NCI-H1417 (cell line): ENCODE results near the gene SRSF9.
"Not testable (repeated sequence)": the region's sequence is repeated elsewhere in the genome, so short reads cannot be mapped to it uniquely, and the experiment has no call there.

Source experiments
- DNase-seq, 3 experiments: peaks; one replicate each; lab custom pipeline; 2025; lab: John Stamatoyannopoulos, UW

SRSF9 gene

DNA sequence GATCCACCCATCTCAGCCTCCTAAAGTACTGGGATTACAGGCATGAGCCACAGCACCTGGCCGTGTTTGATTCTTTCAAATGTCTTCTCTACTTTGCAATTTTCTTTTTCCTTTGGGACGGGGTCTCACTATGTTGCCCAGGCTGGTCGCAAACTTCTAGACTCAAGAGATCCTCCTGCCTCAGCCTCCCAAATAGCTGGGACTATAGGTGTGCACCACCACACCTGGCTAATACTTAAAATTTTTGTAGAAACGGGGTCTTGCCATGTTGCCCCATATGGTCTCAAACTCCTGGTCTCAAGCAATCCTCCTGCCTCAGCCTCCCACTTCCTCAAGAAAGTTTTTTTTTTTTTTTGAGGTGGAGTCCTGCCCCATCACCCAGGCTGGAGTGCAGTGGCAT lies 21.6 kb downstream of the SRSF9 start:
- DNase-seq = no peak

GRCh38 chr12:120446844-120447178 lies 22.7 kb downstream of the SRSF9 start:
- DNase-seq = not testable (repeated sequence)

DNA sequence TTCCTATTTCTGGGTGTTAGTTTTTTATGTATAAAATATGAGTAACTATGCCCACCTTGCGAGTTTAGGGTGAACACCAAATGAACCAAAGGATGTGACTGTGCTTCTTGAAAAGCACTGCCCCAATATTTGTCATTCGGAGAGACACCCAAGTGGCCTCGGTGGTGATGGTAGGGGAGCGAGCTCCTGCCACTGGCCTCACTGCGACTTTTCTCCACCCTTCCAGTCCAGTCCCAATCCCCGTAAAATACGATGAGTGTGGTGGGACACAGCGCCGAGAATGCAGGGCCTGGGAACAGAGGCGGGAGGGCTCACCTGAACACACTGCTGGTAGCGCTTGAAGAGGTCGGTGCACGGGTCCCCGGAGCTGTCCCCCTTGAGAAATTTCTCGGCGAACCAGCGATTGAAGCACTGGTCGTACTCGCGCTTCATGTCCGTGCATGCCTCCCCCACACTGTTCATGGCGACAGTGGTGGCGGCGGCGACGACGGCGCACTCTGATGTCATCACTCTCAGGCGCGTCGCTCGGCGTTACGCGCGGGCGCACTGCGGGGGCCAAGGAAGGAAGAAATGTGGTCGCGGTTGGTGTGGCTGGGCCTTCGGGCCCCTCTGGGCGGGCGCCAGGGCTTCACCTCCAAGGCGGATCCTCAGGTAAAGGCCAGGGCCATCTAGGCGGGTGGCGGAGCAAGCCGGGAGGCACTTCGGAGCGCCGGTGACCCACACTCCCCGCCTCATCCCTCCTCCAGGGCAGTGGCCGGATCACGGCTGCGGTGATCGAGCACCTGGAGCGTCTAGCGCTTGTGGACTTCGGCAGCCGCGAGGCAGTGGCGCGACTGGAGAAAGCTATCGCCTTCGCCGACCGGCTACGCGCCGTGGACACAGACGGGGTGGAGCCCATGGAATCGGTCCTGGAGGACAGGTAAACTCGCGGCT lies 23.4 kb downstream of the SRSF9 start, which contains the start of the genes GATC and TRIAP1:
GATC (plus strand) TSS at position 534 of the 933 bp plus-strand sequence; CDS start at position 571, 37 bp downstream.
TRIAP1 (minus strand) TSS at position 474 of the 933 bp plus-strand sequence; CDS start at position 462, 12 bp downstream.
- DNase-seq = peak; percentile 90 to 94 (median 94)

DNA sequence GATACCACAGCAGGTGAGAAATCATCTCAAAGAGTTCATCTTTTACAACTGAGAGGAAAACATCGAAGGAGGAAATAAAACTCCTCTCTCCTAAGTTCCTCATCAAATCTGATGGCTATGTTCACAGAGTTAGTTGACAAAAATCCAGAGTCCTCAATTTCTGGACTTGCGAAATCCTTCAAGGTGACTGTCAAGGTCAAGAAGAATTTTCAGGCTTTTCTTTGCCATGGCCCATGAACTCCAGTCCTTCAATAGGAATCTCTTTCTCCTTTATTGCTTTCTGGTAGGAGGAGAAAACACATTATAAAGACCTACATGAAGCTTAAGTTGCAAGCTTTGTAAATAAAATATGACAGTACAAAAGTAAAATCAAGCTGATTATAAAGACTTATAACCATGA lies 24.9 kb downstream of the SRSF9 start:
- no peak for DNase-seq

GRCh38 chr12:120439646-120440247 lies 29.8 kb downstream of the SRSF9 start:
- peak; percentile 51 to 82 (median 71) for DNase-seq

- no peak for DNase-seq
These were observed 30.9 kb downstream of the SRSF9 start for GRCh38 chr12:120438495-120439198.

DNA sequence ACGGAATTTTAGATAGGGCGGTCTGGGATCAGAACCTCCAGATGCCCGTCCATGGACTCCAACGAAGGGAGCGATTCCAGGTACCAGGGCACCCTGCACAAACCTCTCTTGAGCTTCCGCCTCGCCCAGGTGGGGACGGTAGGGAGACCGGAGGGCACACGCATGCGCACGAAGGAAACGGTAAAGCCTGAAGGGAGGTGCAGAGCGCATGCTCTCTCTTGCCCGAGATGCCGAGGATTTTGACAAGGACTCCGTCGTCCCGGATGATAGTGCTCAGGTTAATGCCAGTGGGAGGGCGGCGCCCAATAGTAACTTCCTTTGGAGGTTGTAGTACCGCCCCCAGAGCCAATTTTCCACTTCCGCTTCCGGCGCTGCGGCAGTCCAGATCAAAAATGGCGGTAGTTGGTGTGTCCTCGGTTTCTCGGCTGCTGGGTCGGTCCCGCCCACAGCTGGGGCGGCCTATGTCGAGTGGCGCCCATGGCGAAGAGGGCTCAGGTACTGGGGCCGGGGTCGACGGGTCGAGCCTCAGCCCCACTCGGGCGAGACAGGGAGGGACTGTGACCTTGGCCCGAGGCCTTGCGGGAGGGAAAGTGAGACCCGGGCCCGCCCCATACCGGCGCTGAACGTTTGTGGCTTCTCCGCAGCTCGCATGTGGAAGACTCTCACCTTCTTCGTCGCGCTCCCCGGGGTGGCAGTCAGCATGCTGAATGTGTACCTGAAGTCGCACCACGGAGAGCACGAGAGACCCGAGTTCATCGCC lies 31.6 kb downstream of the SRSF9 start, which contains the start of gene COX6A1:
COX6A1 (plus strand) TSS at position 379 of the 760 bp plus-strand sequence; CDS start at position 393, 14 bp downstream.
- DNase-seq = peak; percentile 99 to 100 (median 100)

DNA sequence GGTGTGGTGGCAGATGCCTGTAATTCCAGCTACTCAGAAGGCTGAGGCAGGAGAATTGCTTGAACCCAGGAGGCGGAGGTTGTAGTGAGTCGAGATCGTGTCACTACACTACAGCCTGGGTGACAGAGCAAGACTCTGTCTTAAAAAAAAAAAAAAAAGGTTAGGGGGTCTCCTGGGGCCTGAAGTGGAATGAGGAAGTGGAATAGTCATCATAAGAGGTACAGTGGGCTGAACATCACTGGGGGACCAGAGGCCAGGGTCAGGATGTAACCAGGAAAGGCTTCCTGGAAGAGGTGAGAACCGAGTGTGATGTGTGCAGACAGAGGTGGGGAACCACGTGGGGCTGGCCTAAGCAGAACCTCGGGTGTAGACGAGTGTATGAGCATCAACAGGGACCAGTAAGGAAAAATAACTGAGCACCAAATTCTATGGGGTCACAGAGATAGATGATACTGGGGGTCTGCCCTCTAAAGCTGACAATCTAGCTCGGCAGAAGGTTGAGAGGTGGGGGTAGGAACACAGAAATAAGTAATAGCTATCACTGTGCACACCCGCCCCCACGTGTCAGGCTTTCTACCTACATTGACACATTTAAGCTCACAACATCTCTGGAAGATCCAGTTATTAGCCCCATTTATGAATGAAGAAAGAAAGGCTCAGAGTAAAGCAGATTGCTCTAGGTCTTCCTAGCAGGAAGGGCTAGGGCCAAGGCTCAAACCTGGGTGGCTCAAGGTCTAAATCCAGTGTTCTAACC lies 36.6 kb downstream of the SRSF9 start:
- DNase-seq = no peak

DNA sequence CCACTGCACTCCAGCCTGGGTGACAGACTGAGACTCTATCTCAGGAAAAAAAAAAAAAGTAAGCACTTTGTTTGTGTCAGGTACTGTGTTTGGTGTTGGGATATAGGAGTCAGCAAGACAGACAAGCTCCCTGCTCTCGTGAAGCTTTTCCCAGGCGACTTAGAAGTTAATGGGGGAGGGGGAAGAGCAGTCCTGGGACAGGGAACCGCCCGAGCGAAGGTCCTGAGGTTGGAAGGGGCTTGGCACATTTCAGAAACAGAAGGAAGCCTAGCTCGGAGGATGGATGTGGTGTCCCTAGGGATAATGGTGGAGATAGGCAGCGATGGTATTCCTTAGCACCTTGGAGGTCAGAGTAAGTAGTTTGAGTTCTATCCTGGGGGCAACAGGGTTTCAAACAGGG lies 40.2 kb downstream of the SRSF9 start:
- no peak for DNase-seq

DNA sequence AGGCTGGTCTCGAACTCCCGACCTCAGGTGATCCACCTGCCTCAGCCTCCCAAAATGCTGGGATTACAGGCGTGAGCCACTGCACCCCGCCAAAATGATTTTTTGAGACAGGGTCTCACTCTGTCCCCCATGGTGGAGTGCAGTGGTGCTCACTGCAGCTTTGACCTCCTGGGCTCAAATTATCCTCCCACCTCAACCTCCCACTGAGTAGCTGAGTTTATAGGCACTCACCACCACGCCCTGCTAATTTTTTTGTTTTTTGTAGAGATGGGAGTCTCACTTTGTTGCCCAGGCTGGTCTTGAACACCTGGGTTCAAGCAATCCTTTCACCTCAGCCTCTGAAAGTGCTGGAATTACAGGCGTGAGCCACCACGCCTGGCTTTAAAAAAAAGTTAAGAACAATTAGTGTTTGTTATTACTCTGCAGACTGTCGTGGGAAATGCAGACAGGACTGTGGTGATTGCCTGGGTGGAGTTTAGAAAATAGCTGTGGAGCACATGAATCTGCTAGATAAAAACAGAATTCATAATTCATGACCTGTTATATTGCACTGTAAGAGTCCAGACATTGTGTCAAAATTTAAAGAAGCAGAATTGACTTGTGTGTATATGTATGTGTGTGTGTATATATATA lies 40.8 kb downstream of the SRSF9 start:
- no peak for DNase-seq

GRCh38 chr12:120425797-120426196 lies 43.8 kb downstream of the SRSF9 start:
- no peak for DNase-seq

DNA sequence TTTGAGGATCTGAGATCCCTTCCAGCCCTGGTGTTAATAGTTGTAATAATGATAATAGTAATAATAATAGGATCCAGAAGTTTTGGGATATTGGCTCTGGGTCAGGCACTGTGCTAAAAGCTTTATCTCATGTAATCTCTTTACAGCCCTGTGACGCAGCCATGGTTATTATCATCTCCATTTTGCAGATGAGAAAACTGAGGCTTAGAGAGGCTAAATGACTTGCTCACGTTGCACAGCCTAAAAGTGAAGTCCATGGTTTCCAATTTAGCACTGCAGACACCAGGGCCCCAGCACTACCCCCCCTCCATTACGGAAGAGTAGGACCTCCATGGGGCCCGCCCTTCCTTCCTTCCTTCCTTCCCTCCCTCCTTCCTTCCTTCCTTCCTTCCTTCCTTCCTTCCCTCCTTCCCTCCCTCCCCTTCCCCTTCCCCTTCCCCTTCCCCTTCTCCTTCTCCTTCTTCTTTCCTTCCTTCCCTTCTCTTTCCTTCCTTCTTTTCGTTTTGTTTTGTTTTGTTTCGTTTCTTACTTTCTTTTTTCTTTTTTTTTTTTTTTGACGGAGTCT lies 46.6 kb downstream of the SRSF9 start:
- DNase-seq = no peak

DNA sequence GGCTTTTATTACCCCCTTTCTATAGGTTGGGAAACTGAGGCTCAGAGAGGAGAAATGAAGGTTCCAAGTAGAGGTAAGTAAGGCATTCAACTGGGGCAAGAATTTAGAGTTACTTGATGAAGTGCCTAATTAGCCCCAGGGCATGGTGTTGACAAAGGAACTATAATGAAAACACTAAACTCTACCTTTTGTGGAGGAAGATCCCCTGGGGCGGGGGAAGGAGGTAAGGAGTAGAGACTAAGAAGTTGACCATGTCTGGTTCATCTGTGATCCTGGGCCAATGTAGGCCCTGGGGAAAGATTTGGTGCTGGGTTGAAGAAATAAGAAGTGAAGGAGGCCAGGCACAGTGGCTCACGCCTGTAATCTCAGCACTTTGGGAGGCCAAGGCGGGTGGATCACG lies 47.8 kb downstream of the SRSF9 start:
- no peak for DNase-seq

DNA sequence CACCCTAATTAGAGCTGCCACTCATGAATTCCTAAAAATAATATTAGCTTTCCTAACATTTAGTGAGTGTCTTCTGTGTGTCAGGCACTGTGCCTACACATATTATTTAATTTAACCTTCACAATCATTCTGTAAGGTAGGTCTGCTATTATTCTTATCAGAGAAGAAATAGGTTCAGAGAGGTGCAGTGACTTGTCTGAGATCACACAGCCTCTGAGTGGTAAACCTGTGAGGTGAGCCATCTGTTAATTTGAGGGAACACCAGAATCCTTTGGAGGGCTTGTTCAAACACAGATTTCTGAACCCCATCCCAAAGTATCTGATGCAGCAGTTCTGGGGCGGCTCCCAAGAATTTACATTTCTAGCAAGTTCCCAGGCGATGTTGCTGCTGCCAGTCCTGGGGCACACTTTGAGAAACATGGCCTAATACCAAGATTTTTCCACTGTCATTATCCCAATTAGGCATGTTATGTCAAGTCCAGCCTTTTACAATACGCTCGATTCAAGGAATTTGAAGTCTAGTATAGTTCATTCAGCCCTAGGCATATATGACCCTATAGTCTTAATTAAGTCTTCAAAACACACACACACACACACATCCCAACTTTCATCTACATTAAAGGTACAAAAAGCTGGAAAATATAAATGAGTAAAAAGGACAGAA lies 51.5 kb downstream of the SRSF9 start:
- no peak for DNase-seq

GRCh38 chr12:120416490-120417216 lies 52.9 kb downstream of the SRSF9 start:
- DNase-seq = no peak

DNA sequence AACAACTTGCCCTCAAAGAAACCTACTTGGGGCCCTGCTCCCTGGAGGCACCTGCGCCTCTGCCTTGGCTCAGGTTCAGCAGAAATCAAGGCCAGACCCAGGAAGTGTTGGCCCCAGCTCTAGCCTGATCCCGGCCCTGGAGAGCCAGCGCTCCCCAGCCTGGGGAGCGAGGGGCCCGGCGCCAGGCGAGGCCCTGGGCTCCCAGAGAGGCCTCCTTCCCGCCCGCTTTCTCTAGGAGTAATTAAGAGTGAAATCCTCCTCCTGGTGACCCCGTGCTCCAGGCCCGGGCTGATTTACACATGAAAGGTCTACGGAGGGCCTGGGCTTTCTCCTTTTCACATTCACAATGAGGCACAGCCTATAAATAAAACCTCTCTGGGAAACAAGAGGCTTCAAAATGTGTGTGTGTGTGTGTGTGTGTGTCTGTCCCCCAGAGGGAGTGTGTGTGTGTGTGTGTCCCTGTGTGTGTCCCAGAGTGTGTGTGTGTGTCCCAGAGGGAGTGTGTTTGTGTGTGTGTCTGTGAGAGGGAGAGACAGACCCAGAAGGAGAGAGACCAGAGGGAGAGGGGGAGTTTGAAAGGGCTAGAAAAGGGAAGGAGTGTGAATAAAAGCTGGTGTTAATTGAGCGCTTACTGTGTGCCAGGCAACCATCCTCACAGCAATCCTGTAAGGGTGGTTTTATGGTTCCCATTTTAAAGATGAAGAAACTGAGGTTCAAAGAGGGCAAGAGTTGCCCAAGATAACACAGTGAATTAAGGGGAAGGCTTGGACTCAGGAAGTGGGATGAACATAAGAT lies 55.5 kb downstream of the SRSF9 start:
- no peak for DNase-seq

GRCh38 chr12:120412421-120412820 lies 57.1 kb downstream of the SRSF9 start:
- DNase-seq = no peak
